GM12878 (cell line): Measurements from ENCODE around the gene SORCS1.

ENCODE experiments used
- ATF7 ChIP-seq: fragments of 450-650 bp; IDR thresholded peaks from 2 replicates; pipeline ENCODE4 v1.6.1; 2016; ENCODE audit warnings: low read depth, mild to moderate bottlenecking
- ETV6 ChIP-seq, 2 experiments: fragments of 450-650 bp in 1 of 2; IDR thresholded peaks in 1 of 2; conservative IDR thresholded peaks in 1 of 2; 2 replicates each; pipeline ENCODE4 v1.6.1; 2014; ENCODE audit warnings: antibody characterized with exemption in 1 of 2, borderline replicate concordance in 1 of 2, low read depth in 1 of 2, mild to moderate bottlenecking in 1 of 2, moderate library complexity in 1 of 2
- EZH2 ChIP-seq: IDR thresholded peaks from 2 replicates; pipeline ENCODE4 v1.6.1; 2012; ENCODE audit warnings: low read depth, mild to moderate bottlenecking, control low read depth, inconsistent platforms, low read length, borderline replicate concordance; ENCODE audit not compliant: control insufficient read depth
- HDAC6 ChIP-seq: fragments of 200-600 bp; sonication (generic); IDR thresholded peaks from one replicate; pipeline ENCODE4 v1.8.0; 2017; ENCODE audit warnings: antibody characterized with exemption; ENCODE audit not compliant: unreplicated experiment
- JUNB ChIP-seq: IDR thresholded peaks from 2 replicates; pipeline ENCODE4 v1.6.1; 2016; ENCODE audit warnings: antibody characterized with exemption, mild to moderate bottlenecking
- MAX ChIP-seq: IDR thresholded peaks from 2 replicates; pipeline ENCODE4 v1.6.1; 2012; ENCODE audit warnings: low read depth, low read length, improper control_type of control experiment
- POLR2A ChIP-seq: IDR thresholded peaks from 2 replicates; pipeline ENCODE4 v1.6.1; 2011; ENCODE audit warnings: low read depth, mild to moderate bottlenecking, low read length
- POLR2AphosphoS5 ChIP-seq: IDR thresholded peaks from 2 replicates; pipeline ENCODE4 v1.6.1; 2011; ENCODE audit warnings: mild to moderate bottlenecking, low read length, inconsistent platforms
- TF ChIP-seq, protein P1 (sequence below), 3 experiments: IDR thresholded peaks in 2 of 3; conservative IDR thresholded peaks in 1 of 3; 2 replicates each; pipeline ENCODE4 v1.5.1; 2011; ENCODE audit warnings: low read depth in 3 of 3, low read length in 3 of 3, mild to moderate bottlenecking in 3 of 3, control low read depth in 2 of 3, moderate library complexity in 2 of 3, inconsistent platforms in 1 of 3, mixed read lengths in 1 of 3; ENCODE audit not compliant: control insufficient read depth in 2 of 3, insufficient read depth in 1 of 3; ENCODE audit errors: extremely low read depth in 1 of 3

DNA sequence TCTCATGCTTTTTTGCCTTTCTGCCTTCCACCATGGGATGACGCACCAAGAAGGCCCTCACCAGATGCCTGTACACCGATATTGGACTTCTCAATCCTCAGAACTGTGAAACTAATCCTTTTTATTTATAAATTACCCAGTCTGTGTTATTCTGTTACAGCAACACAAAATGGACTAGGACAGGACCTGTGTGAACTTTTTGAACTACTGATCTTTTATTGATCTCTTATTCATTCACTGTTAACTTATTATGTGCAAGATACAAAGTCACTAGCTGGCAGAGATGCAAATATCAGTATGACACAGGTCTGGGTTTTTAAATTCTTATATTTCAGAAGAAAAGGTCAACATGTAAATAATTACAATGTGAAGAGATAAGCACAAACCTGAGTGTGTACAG, 635.8 kb downstream of the SORCS1 start:
- TF ChIP-seq ETV6 (conservative IDR thresholded peaks at IDR 0.05 in 1 of 2, IDR thresholded peaks at IDR 0.05 in 1 of 2; ENCODE audit: borderline replicate concordance in 1 of 2, low read depth in 1 of 2) (no peak), HDAC6 (no peak), JUNB (no peak), ATF7 (no peak), POLR2A (no peak), POLR2AphosphoS5 (no peak), EZH2 (no peak), MAX (no peak)
- TF ChIP-seq, protein P1, sequence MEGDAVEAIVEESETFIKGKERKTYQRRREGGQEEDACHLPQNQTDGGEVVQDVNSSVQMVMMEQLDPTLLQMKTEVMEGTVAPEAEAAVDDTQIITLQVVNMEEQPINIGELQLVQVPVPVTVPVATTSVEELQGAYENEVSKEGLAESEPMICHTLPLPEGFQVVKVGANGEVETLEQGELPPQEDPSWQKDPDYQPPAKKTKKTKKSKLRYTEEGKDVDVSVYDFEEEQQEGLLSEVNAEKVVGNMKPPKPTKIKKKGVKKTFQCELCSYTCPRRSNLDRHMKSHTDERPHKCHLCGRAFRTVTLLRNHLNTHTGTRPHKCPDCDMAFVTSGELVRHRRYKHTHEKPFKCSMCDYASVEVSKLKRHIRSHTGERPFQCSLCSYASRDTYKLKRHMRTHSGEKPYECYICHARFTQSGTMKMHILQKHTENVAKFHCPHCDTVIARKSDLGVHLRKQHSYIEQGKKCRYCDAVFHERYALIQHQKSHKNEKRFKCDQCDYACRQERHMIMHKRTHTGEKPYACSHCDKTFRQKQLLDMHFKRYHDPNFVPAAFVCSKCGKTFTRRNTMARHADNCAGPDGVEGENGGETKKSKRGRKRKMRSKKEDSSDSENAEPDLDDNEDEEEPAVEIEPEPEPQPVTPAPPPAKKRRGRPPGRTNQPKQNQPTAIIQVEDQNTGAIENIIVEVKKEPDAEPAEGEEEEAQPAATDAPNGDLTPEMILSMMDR (IDR thresholded peaks at IDR 0.05 in 2 of 3, conservative IDR thresholded peaks at IDR 0.05 in 1 of 3; ENCODE audit: control insufficient read depth in 2 of 3, extremely low read depth in 1 of 3, insufficient read depth in 1 of 3, low read depth in 3 of 3, low read length in 3 of 3) = no peak
